ENCODE measurements around the gene ZNF536. TPM values are rescaled to one million over a fixed set of nuclear protein-coding genes. Genes with fewer than 3 reads are reported as not detected.

The ZNF536 gene
- total and polyA plus RNA-seq, 9 of the 15 experiments (the other 6 are each of a cell fraction or from before 2014, with no cell fraction given), result not detected

DNA sequence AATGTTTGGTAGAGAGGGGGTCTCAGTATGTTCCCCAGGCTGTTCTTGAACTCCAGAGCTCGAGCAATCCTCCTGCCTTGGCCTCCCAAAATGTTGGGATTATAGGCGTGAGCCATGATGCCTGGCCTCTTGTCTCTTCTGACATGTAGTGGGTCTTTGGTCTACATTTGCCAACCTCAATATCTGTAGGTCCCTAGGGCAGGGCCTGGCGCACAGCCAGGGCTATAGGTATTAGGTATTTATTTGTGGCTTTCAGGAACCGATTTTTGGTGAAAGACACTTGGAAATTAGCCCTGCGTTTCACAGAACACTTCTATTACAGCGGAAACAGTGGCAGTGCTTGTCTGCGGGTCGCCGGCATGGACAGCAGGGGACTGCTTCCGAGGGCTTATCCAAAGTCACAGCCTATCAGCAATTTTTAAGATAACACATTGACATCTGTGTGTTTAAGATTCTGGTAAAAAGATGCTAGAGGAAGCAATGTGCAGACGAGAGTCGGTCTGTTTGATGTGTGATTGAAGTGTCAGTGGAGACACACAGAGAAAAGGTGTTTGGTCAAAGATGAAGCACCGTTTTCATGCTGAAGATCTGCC is 14.5 kb downstream of the ZNF536 start:
- FAIRE-seq (no peak), DNase-seq (ENCODE audit: extremely low read depth in 1 of 4, low spot score in 3 of 4) (no peak), ATAC-seq (no peak)
- no peak overlapping the region for H3K4me3 ChIP-seq
- no peaks in the 10 kb centered on the region for H3K4me1 ChIP-seq (replicated peaks in 1 of 2; ENCODE audit: control insufficient read depth in 2 of 2, insufficient read depth in 2 of 2, low read length in 2 of 2)
- no peaks in the 10 kb centered on the region; the same call in 1 of the 2 replicates for H4K20me1 ChIP-seq (replicated peaks; ENCODE audit: control insufficient read depth, insufficient read depth, low read length)
- H3K36me3 ChIP-seq (ENCODE audit: control insufficient read depth, insufficient read depth, low read length), result no peaks in the 10 kb centered on the region
- POLR2A ChIA-PET, result interaction anchor here (0.5 kb wide), 1 partner anchor 233 kb away, joined by 3 read pairs; no protein-coding TSS in a partner anchor
- TF ChIP-seq NONO (IDR thresholded peaks at IDR 0.05; ENCODE audit: low read depth in 2 of 2, low read length in 1 of 2) (no peak), NR3C1 (CRISPR knock-in tag; IDR thresholded peaks at IDR 0.05) (no peak), KAT8 (IDR thresholded peaks at IDR 0.05; ENCODE audit: low read depth) (no peak), MTF1 (CRISPR knock-in tag; IDR thresholded peaks at IDR 0.05; ENCODE audit: borderline replicate concordance) (no peak), KLF16 (IDR thresholded peaks at IDR 0.05) (no peak), LEF1 (IDR thresholded peaks at IDR 0.05) (no peak)
- TF ChIP-seq, protein P1, sequence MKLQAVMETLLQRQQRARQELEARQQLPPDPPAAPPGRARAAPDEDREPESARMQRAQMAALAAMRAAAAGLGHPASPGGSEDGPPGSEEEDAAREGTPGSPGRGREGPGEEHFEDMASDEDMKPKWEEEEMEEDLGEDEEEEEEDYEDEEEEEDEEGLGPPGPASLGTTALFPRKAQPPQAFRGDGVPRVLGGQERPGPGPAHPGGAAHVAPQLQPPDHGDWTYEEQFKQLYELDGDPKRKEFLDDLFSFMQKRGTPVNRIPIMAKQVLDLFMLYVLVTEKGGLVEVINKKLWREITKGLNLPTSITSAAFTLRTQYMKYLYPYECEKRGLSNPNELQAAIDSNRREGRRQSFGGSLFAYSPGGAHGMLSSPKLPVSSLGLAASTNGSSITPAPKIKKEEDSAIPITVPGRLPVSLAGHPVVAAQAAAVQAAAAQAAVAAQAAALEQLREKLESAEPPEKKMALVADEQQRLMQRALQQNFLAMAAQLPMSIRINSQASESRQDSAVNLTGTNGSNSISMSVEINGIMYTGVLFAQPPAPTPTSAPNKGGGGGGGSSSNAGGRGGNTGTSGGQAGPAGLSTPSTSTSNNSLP (IDR thresholded peaks at IDR 0.05; ENCODE audit: borderline replicate concordance, low read depth, low read length), result no peak
- TF ChIP-seq, protein P2, sequence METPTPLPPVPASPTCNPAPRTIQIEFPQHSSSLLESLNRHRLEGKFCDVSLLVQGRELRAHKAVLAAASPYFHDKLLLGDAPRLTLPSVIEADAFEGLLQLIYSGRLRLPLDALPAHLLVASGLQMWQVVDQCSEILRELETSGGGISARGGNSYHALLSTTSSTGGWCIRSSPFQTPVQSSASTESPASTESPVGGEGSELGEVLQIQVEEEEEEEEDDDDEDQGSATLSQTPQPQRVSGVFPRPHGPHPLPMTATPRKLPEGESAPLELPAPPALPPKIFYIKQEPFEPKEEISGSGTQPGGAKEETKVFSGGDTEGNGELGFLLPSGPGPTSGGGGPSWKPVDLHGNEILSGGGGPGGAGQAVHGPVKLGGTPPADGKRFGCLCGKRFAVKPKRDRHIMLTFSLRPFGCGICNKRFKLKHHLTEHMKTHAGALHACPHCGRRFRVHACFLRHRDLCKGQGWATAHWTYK (CRISPR knock-in tag; IDR thresholded peaks at IDR 0.05), result no peak
- H3K9ac ChIP-seq (ENCODE audit: insufficient read depth in 1 of 2, low read depth in 2 of 2, low read length in 2 of 2), result no peak overlapping the region
- no peaks in the 10 kb centered on the region for H3K9me3 ChIP-seq (replicated peaks; ENCODE audit: control insufficient read depth, insufficient read depth, low read depth, low read length)
- H3K4me2 ChIP-seq (ENCODE audit: insufficient read depth, low read length), result no peak overlapping the region
- CTCF ChIA-PET (ENCODE audit: low intra/inter-chr PET ratio), result no interaction called here
- in situ Hi-C loops (cut with MboI) (no loop called here), intact Hi-C loops (cut with micrococcal nuclease) (no loop called here)
- H3K27me3 ChIP-seq (ENCODE audit: control insufficient read depth in 2 of 2, insufficient read depth in 2 of 2, low read length in 2 of 2), result no peaks in the 10 kb centered on the region; a peak in 1 of 5 replicates
- no peaks in the 10 kb centered on the region for H3K79me2 ChIP-seq (ENCODE audit: control insufficient read depth, insufficient read depth, low read length)
- no peaks in the 10 kb centered on the region for H3K9me1 ChIP-seq (ENCODE audit: control insufficient read depth, insufficient read depth, low read length)
- 1% methylated on average over 13 of the region's 13 CpGs for WGBS (ENCODE audit: insufficient coverage, low coverage, missing lambda C conversion rate)
- H3K27ac ChIP-seq (ENCODE audit: extremely low read depth, low read depth, low read length), result no peak overlapping the region
- no peak overlapping the region for H2AFZ ChIP-seq (ENCODE audit: low read depth, low read length)
- no TSS peak for BruUV-seq (replicated peaks)
